Right atrium auricular region (tissue), 2 donors: ENCODE data around the gene NPFF. TPM values are rescaled to one million over a fixed set of nuclear protein-coding genes. Genes with fewer than 3 reads are reported as not detected.

Experiments used
- DNase-seq: peaks from one replicate; pipeline ENCODE4 v3.0.0-alpha.2; 2019; ENCODE audit warnings: low spot score
- H3K27ac ChIP-seq, 2 donors: fragments of 200-600 bp; sonication (generic); 1 replicate in 1 of 2; 2 replicates in 1 of 2; pipeline ENCODE4 v1.5.1; 2016 to 2019
- H3K27me3 ChIP-seq, 2 donors: fragments of 200-600 bp; sonication (generic); one replicate each; pipeline versions ENCODE4 v1.5.1 to v1.6.0; 2017 to 2019
- H3K36me3 ChIP-seq: fragments of 200-600 bp; sonication (generic); one replicate; pipeline ENCODE4 v1.5.1; 2016
- H3K4me1 ChIP-seq, 2 donors: fragments of 200-600 bp; sonication (generic); one replicate each; pipeline versions ENCODE4 v1.5.1 to v1.6.0; 2017 to 2019
- H3K4me3 ChIP-seq, 2 donors: fragments of 200-600 bp; sonication (generic); 1 replicate in 1 of 2; 2 replicates in 1 of 2; pipeline ENCODE4 v1.5.1; 2017 to 2019; ENCODE audit warnings: mild to moderate bottlenecking in 1 of 2, moderate library complexity in 1 of 2
- H3K9me3 ChIP-seq, 2 donors: fragments of 200-600 bp; sonication (generic); one replicate each; pipeline ENCODE4 v1.5.1; 2019
- CTCF ChIP-seq, 2 donors: fragments of 200-600 bp; sonication (generic); IDR thresholded peaks; one replicate each; pipeline ENCODE4 v1.5.1; 2019; ENCODE audit warnings: antibody characterized with exemption in 2 of 2
- total RNA-seq, 2 donors: library from RNA; depleted of rRNA; stranded (reverse); fragments of >200 nt; gene quantifications; one replicate each; pipeline ENCODE4 v1.1.0, GENCODE V29; 2016

NPFF gene
- total RNA-seq, 2 donors from 2014 or later: not detected

GRCh38 chr12:53543539-53543938 is 36.3 kb upstream of the NPFF start:
- TF ChIP-seq CTCF (IDR thresholded peaks at IDR 0.05): peak; percentile 55 to 88
- Histone ChIP-seq H3K4me1 (peaks cover 0 to 7% of the 10 kb centered on the region in 2 donors), H3K4me3 (no peak overlapping the region), H3K36me3 (peaks cover 49% of the 10 kb centered on the region), H3K27me3 (no peaks in the 10 kb centered on the region), H3K9me3 (no peaks in the 10 kb centered on the region), H3K27ac (peak overlapping the region; percentile 2 to 54)
- peak; percentile 64 for DNase-seq

- Histone ChIP-seq H3K4me1 (peaks cover 0 to 7% of the 10 kb centered on the region in 2 donors), H3K27me3 (no peaks in the 10 kb centered on the region), H3K9me3 (no peaks in the 10 kb centered on the region), H3K36me3 (peaks cover 67% of the 10 kb centered on the region), H3K27ac (no peak overlapping the region), H3K4me3 (no peak overlapping the region)
- DNase-seq: no peak
- TF ChIP-seq CTCF (IDR thresholded peaks at IDR 0.05): no peak
These were observed 32.2 kb upstream of the NPFF start for GRCh38 chr12:53539526-53539925.

GRCh38 chr12:53538209-53538689 is 31.0 kb upstream of the NPFF start:
- H3K36me3 ChIP-seq: peaks cover 80% of the 10 kb centered on the region
- no peak for DNase-seq
- H3K4me3 ChIP-seq: no peak overlapping the region
- no peak overlapping the region for H3K27ac ChIP-seq
- TF ChIP-seq CTCF (IDR thresholded peaks at IDR 0.05): no peak
- no peaks in the 10 kb centered on the region for H3K9me3 ChIP-seq
- H3K4me1 ChIP-seq: no peaks in the 10 kb centered on the region
- no peaks in the 10 kb centered on the region for H3K27me3 ChIP-seq

DNA sequence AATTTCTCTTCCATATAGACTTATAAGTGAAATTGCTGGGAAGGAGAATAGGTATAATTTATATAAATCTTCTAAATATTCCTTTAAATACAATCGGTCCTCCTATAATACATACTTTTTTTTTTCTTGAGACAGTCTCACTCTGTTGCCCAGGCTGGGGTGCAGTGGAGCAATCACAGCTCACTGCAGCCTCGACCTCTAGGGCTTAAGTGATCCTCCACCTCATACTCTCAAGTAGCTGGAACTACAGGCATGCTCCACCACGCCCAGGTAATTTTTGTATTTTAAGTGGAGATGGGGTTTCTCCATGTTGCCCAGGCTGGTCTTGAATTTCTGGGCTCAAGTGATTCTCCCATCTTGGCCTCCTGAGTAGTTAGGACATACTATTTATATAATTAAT is 29.7 kb upstream of the NPFF start:
- no peak for TF ChIP-seq CTCF (IDR thresholded peaks at IDR 0.05)
- no peak overlapping the region for H3K27ac ChIP-seq
- no peaks in the 10 kb centered on the region for H3K4me1 ChIP-seq
- DNase-seq: no peak
- H3K4me3 ChIP-seq: no peak overlapping the region
- H3K9me3 ChIP-seq: no peaks in the 10 kb centered on the region
- no peaks in the 10 kb centered on the region for H3K27me3 ChIP-seq
- H3K36me3 ChIP-seq: peaks cover 81% of the 10 kb centered on the region

GRCh38 chr12:53533471-53533870 is 26.2 kb upstream of the NPFF start:
- no peak overlapping the region for H3K27ac ChIP-seq

More at GRCh38 chr12:53533471-53533870, 26.2 kb upstream of the NPFF start:
- H3K27me3 ChIP-seq: no peaks in the 10 kb centered on the region
- H3K4me3 ChIP-seq: no peak overlapping the region
- no peaks in the 10 kb centered on the region for H3K4me1 ChIP-seq
- no peak for DNase-seq
- TF ChIP-seq CTCF (IDR thresholded peaks at IDR 0.05): no peak
- H3K36me3 ChIP-seq: peaks cover 91% of the 10 kb centered on the region
- H3K9me3 ChIP-seq: no peaks in the 10 kb centered on the region
